H1 (cell line): ENCODE results near the gene NLK. TPM values are rescaled to one million over a fixed set of nuclear protein-coding genes. Genes with fewer than 3 reads are reported as not detected.

ENCODE experiments used
- CTCF ChIA-PET: fragments of 300-600 bp; sonication (Branson Sonifier 250); formaldehyde crosslinking; loops from one replicate; lab custom pipeline; 2021; ENCODE audit not compliant: partially characterized antibody; lab: Charles Lee
- POLR2A ChIA-PET: fragments of 300-600 bp; sonication (Branson Sonifier 250); formaldehyde crosslinking; loops from one replicate; lab custom pipeline; 2021; ENCODE audit warnings: inconsistent platforms; ENCODE audit not compliant: partially characterized antibody; lab: Charles Lee
- DNase-seq, 2 experiments: peaks; one replicate each; pipeline versions ENCODE4 v3.0.0 to v3.0.0-alpha.2; 2010 to 2022; ENCODE audit warnings: low spot score in 2 of 2, low read depth in 1 of 2, mixed read lengths in 1 of 2
- FAIRE-seq: peaks from 2 replicates; lab custom pipeline; 2011; peaks lifted over from hg19 to GRCh38; lab: Jason Lieb, UNC
- H2AFZ ChIP-seq: 2 replicates; pipeline ENCODE4 v1.8.1; 2012; ENCODE audit warnings: low read length, inconsistent platforms
- H2AK5ac ChIP-seq: 2 replicates; pipeline ENCODE4 v1.6.1; 2013; ENCODE audit warnings: low read depth, low read length
- H2BK120ac ChIP-seq: replicated peaks from 2 replicates; pipeline ENCODE3; 2013; ENCODE audit warnings: low read depth, low read length, inconsistent platforms
- H2BK12ac ChIP-seq: 2 replicates; pipeline ENCODE4 v1.6.1; 2013; ENCODE audit warnings: low read depth, low read length
- H2BK15ac ChIP-seq: 2 replicates; pipeline ENCODE4 v1.6.1; 2013; ENCODE audit warnings: low read length
- H2BK20ac ChIP-seq: 2 replicates; pipeline ENCODE4 v1.6.1; 2013; ENCODE audit warnings: low read length
- H2BK5ac ChIP-seq: 2 replicates; pipeline ENCODE4 v1.6.1; 2013; ENCODE audit warnings: low read depth, low read length
- H3K14ac ChIP-seq: 2 replicates; pipeline ENCODE4 v1.6.1; 2013; ENCODE audit warnings: inconsistent platforms; ENCODE audit not compliant: insufficient read length
- H3K18ac ChIP-seq: 2 replicates; pipeline ENCODE4 v1.6.1; 2013; ENCODE audit warnings: low read length; ENCODE audit errors: extremely low read depth
- H3K23ac ChIP-seq: 2 replicates; pipeline ENCODE4 v1.6.1; 2013; ENCODE audit warnings: inconsistent platforms; ENCODE audit not compliant: insufficient read length
- H3K23me2 ChIP-seq: 2 replicates; pipeline ENCODE4 v1.6.1; 2013; ENCODE audit warnings: low read depth, low read length
- H3K27ac ChIP-seq: 2 replicates; pipeline ENCODE4 v1.6.1; 2011; ENCODE audit warnings: low read depth, low read length, inconsistent platforms
- H3K27me3 ChIP-seq, 4 experiments: replicated peaks in 1 of 4; 1 replicate in 1 of 4; 2 replicates in 3 of 4; pipeline versions ENCODE4 v1.6.1 to v1.8.1; 2011 to 2013; ENCODE audit warnings: low read length in 3 of 4, mild to moderate bottlenecking in 3 of 4, inconsistent platforms in 2 of 4, mixed read lengths in 2 of 4, moderate library complexity in 1 of 4; ENCODE audit not compliant: control insufficient read depth in 3 of 4, insufficient read depth in 3 of 4; ENCODE audit errors: extremely low read depth in 1 of 4
- H3K36me3 ChIP-seq, 4 experiments: 2 replicates each; pipeline versions ENCODE4 v1.6.1 to v1.8.1; 2011 to 2013; ENCODE audit warnings: mild to moderate bottlenecking in 4 of 4, low read length in 3 of 4, moderate library complexity in 2 of 4, control low read depth in 1 of 4, inconsistent platforms in 1 of 4; ENCODE audit not compliant: insufficient read depth in 4 of 4, control insufficient read depth in 2 of 4
- H3K4ac ChIP-seq: replicated peaks from 2 replicates; pipeline ENCODE3; 2013; ENCODE audit warnings: low read length, low read depth, mixed read lengths, inconsistent platforms; ENCODE audit not compliant: insufficient read length
- H3K4me1 ChIP-seq, 4 experiments: replicated peaks in 1 of 4; 1 replicate in 1 of 4; 2 replicates in 3 of 4; pipeline versions ENCODE4 v1.6.1 to v1.8.1; 2011 to 2013; ENCODE audit warnings: low read length in 3 of 4, inconsistent platforms in 2 of 4, mixed read lengths in 1 of 4; ENCODE audit not compliant: insufficient read depth in 4 of 4, control insufficient read depth in 3 of 4
- H3K4me2 ChIP-seq, 2 experiments: 2 replicates each; pipeline versions ENCODE4 v1.6.1 to v1.8.1; 2011 to 2013; ENCODE audit warnings: low read depth in 2 of 2, low read length in 2 of 2, control low read depth in 1 of 2, inconsistent platforms in 1 of 2, mild to moderate bottlenecking in 1 of 2; ENCODE audit not compliant: insufficient read depth in 1 of 2
- H3K4me3 ChIP-seq, 4 experiments: fragments of 200-600, 300-600 bp in 1 of 4; sonication (generic), shearing (Covaris generic), sonication (Bioruptor Twin) in 1 of 4; 2 replicates each; pipeline versions ENCODE4 v1.5.1 to v1.8.1; 2011 to 2016; ENCODE audit warnings: low read length in 4 of 4, low read depth in 3 of 4, control low read depth in 2 of 4, inconsistent platforms in 2 of 4, mild to moderate bottlenecking in 2 of 4, mixed read lengths in 1 of 4, moderate library complexity in 1 of 4; ENCODE audit not compliant: insufficient read depth in 2 of 4; ENCODE audit errors: extremely low read depth in 1 of 4
- H3K56ac ChIP-seq: replicated peaks from 2 replicates; pipeline ENCODE3; 2013; ENCODE audit warnings: low read depth, mild to moderate bottlenecking, mixed read lengths, low read length, inconsistent platforms; ENCODE audit not compliant: insufficient read length
- H3K79me1 ChIP-seq: 2 replicates; pipeline ENCODE4 v1.6.1; 2013; ENCODE audit warnings: low read depth, low read length, control low read depth
- H3K79me2 ChIP-seq, 2 experiments: 2 replicates each; pipeline versions ENCODE4 v1.6.1 to v1.8.1; 2012 to 2013; ENCODE audit warnings: low read length in 2 of 2, mild to moderate bottlenecking in 2 of 2, inconsistent platforms in 1 of 2; ENCODE audit not compliant: insufficient read depth in 2 of 2, control insufficient read depth in 1 of 2
- H3K9ac ChIP-seq, 4 experiments: replicated peaks in 1 of 4; 1 replicate in 1 of 4; 2 replicates in 3 of 4; pipeline versions ENCODE4 v1.6.1 to v1.8.1; 2011 to 2013; ENCODE audit warnings: low read depth in 3 of 4, low read length in 3 of 4, control low read depth in 2 of 4, mild to moderate bottlenecking in 2 of 4, moderate library complexity in 2 of 4, inconsistent platforms in 1 of 4; ENCODE audit errors: extremely low read depth in 1 of 4
- H3K9me3 ChIP-seq, 2 experiments: 2 replicates each; pipeline versions ENCODE4 v1.6.1 to v1.8.1; 2012 to 2013; ENCODE audit warnings: mild to moderate bottlenecking in 2 of 2, moderate library complexity in 2 of 2, control low read depth in 1 of 2, inconsistent platforms in 1 of 2, low read depth in 1 of 2, low read length in 1 of 2, mixed read lengths in 1 of 2; ENCODE audit not compliant: insufficient read depth in 2 of 2
- H4K20me1 ChIP-seq, 2 experiments: replicated peaks in 1 of 2; 2 replicates each; pipeline versions ENCODE3 to v1.8.1; 2011 to 2013; ENCODE audit warnings: inconsistent platforms in 2 of 2, low read length in 2 of 2, mild to moderate bottlenecking in 1 of 2; ENCODE audit not compliant: insufficient read depth in 2 of 2, control insufficient read depth in 1 of 2
- H4K5ac ChIP-seq: 2 replicates; pipeline ENCODE4 v1.6.1; 2013; ENCODE audit warnings: low read length, low read depth, mixed read lengths, inconsistent platforms; ENCODE audit not compliant: insufficient read length
- H4K8ac ChIP-seq: 2 replicates; pipeline ENCODE4 v1.8.0; 2013; ENCODE audit warnings: mild to moderate bottlenecking, moderate library complexity, low read length, inconsistent platforms; ENCODE audit not compliant: insufficient read depth; ENCODE audit errors: extremely low read depth
- H4K91ac ChIP-seq: replicated peaks from 2 replicates; pipeline ENCODE3; 2013; ENCODE audit warnings: low read length, mixed read lengths, inconsistent platforms; ENCODE audit not compliant: insufficient read length
- CEBPB ChIP-seq: IDR thresholded peaks from 2 replicates; pipeline ENCODE4 v1.6.1; 2012; ENCODE audit warnings: low read depth, low read length
- CTBP2 ChIP-seq: IDR thresholded peaks from 2 replicates; pipeline ENCODE4 v1.7.0; 2011; ENCODE audit warnings: borderline replicate concordance, mild to moderate bottlenecking, moderate library complexity, mixed read lengths, low read length; ENCODE audit not compliant: insufficient read depth, insufficient read length
- EGR1 ChIP-seq: IDR thresholded peaks from 2 replicates; pipeline ENCODE4 v1.6.1; 2011; ENCODE audit warnings: low read depth, low read length, borderline replicate concordance
- EZH2 ChIP-seq: fragments of 200-600 bp; sonication (generic); IDR thresholded peaks from 2 replicates; pipeline ENCODE4 v1.7.1; 2012; ENCODE audit warnings: low read depth, mild to moderate bottlenecking, moderate library complexity, low read length, inconsistent platforms; ENCODE audit not compliant: severe bottlenecking
- HDAC6 ChIP-seq: IDR thresholded peaks from one replicate; pipeline ENCODE4 v1.7.1; 2012; ENCODE audit warnings: low read depth, mild to moderate bottlenecking, inconsistent platforms, low read length, moderate library complexity
- MAFK ChIP-seq: IDR thresholded peaks from 2 replicates; pipeline ENCODE4 v1.6.1; 2012; ENCODE audit warnings: low read depth, mild to moderate bottlenecking, improper control_type of control experiment, low read length
- NRF1 ChIP-seq: IDR thresholded peaks from 2 replicates; pipeline ENCODE4 v1.6.1; 2011; ENCODE audit warnings: mild to moderate bottlenecking, low read depth, low read length, improper control_type of control experiment
- RBBP5 ChIP-seq: IDR thresholded peaks from 2 replicates; pipeline ENCODE4 v1.7.1; 2012; ENCODE audit warnings: low read depth, mild to moderate bottlenecking, inconsistent platforms, low read length, moderate library complexity, borderline replicate concordance
- RNF2 ChIP-seq: fragments of 200-900, 300-1000 bp; sonication (generic); IDR thresholded peaks from 2 replicates; pipeline ENCODE4 v1.7.1; 2016; ENCODE audit warnings: borderline replicate concordance, low read depth, mild to moderate bottlenecking, antibody characterized with exemption, low read length; ENCODE audit not compliant: poor library complexity, severe bottlenecking; ENCODE audit errors: missing control alignments
- SIX5 ChIP-seq: IDR thresholded peaks from 2 replicates; pipeline ENCODE4 v1.6.1; 2011; ENCODE audit warnings: mild to moderate bottlenecking, low read depth, low read length
- SP2 ChIP-seq: IDR thresholded peaks from 2 replicates; pipeline ENCODE4 v1.6.1; 2012; ENCODE audit warnings: mild to moderate bottlenecking, low read length, inconsistent platforms
- SP4 ChIP-seq: IDR thresholded peaks from 2 replicates; pipeline ENCODE4 v1.6.1; 2012; ENCODE audit warnings: low read length, inconsistent platforms
- ZNF274 ChIP-seq: IDR thresholded peaks from 2 replicates; pipeline ENCODE4 v1.7.0; 2012; ENCODE audit warnings: low read length, borderline replicate concordance; ENCODE audit errors: extremely low read depth
- WGBS, 2 experiments: shearing (Covaris generic) in 1 of 2; methylation state at CpG; one replicate each; pipeline versions ENCODE4 v1.1.6 to v1.1.7; 2013 to 2015; ENCODE audit warnings: low lambda C conversion rate in 2 of 2, mixed read lengths in 2 of 2, inconsistent platforms in 1 of 2, low coverage in 1 of 2, missing lambda C conversion rate in 1 of 2; ENCODE audit not compliant: insufficient replicate concordance in 2 of 2, insufficient coverage in 1 of 2, insufficient read length in 1 of 2; ENCODE audit errors: extremely low coverage in 1 of 2, missing lambda C conversion rate in 1 of 2; 5-methylcytosine and 5-hydroxymethylcytosine counted together
- polyA plus RNA-seq, 7 experiments: library from polyadenylated mRNA; depleted of rRNA in 3 of 7; stranded (reverse) in 5 of 7; unstranded in 2 of 7; fragments of >200 nt in 5 of 7; fragments of 200-250 nt in 2 of 7; gene quantifications; 1 replicate in 5 of 7; 2 replicates in 1 of 7; 4 replicates in 1 of 7; pipeline versions ENCODE4 v1.2.1 to v1.2.3, GENCODE V29; 2011 to 2013; ENCODE audit warnings: missing spikeins in 2 of 7, mixed read lengths in 2 of 7
- total RNA-seq: library from RNA; stranded (reverse); fragmentation: NEBNext Ultra II Directional; extraction: Animal tissue kit (Norgen Biotek cat#: 25700); gene quantifications from 2 replicates; pipeline ENCODE4 v1.2.1, GENCODE V29; 2021
- TF ChIP-seq, protein P1 (sequence below): IDR thresholded peaks from 2 replicates; pipeline ENCODE4 v1.6.1; 2011; ENCODE audit warnings: low read depth, mild to moderate bottlenecking, low read length; ENCODE audit not compliant: insufficient read depth

The NLK gene
- total and polyA plus RNA-seq, 2 of the 8 experiments (the other 6 are each of a cell fraction or from before 2014, with no cell fraction given), result 30.8 to 49.9 TPM

DNA sequence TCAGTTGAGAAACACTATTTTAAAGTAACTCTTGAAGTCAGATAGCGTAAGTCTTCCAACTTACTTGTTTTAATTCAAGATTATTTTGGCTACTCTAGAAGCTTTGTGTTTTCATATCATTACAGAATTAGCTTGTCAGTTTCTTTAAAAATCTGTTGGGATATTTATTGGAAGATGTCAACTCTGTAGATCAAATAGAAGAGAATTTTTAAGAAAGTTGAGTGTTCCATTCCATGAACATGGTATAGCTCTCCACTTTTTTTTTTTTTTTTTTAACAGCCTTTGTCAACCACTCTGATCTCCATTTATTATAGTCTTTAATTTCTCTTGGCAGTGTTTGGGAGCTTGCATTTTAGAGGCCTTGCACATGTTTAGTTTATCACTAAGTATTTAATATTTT lies 28.7 kb downstream of the NLK start:
- Histone ChIP-seq H3K27ac (no peak overlapping the region), H3K27me3 (no peaks in the 10 kb centered on the region), H4K8ac (no peak overlapping the region), H2BK5ac (no peak overlapping the region), H3K36me3 (no peaks in the 10 kb centered on the region), H3K56ac (no peak overlapping the region), H3K79me1 (peaks cover 4% of the 10 kb centered on the region; the same call in 1 of the 2 replicates), H3K9ac (no peak overlapping the region), H4K91ac (no peak overlapping the region), H3K18ac (no peak overlapping the region), H4K20me1 (peaks cover 7 to 11% of the 10 kb centered on the region in 2 experiments), H3K9me3 (no peaks in the 10 kb centered on the region), H2BK120ac (no peak overlapping the region), H4K5ac (no peak overlapping the region), H3K4me1 (0 out of 7 replicates have a peak, but pooled peaks cover 0 to 2% (median 0%) of the 10 kb centered on the region in 4 experiments), H2AFZ (no peak overlapping the region), H2BK20ac (no peak overlapping the region), H3K4ac (no peak overlapping the region), H3K23ac (no peak overlapping the region), H2AK5ac (no peak overlapping the region), H3K4me3 (no peak overlapping the region), H3K4me2 (no peak overlapping the region), H3K23me2 (no peaks in the 10 kb centered on the region), H3K79me2 (peaks cover 0 to 95% of the 10 kb centered on the region in 2 experiments; a peak in 3 of 4 replicates), H3K14ac (no peak overlapping the region), H2BK12ac (no peak overlapping the region), H2BK15ac (no peak overlapping the region)
- DNase-seq, result no peak
- 82% methylated on average over 1 of the region's 1 CpG; no CpG with 5 or more reads in 1 of the 2 experiments for whole genome bisulfite sequencing, 2 experiments
- ChIA-PET CTCF (interaction anchor here (0.6 kb wide), 1 partner anchor 142 kb away, joined by 3 read pairs; no protein-coding TSS in a partner anchor), POLR2A (interaction anchor here (0.7 kb wide), 1 partner anchor 45 kb away, joined by 4 read pairs; no protein-coding TSS in a partner anchor)
- no peak for FAIRE-seq
- TF ChIP-seq HDAC6 (no peak), CEBPB (no peak), NRF1 (no peak), RNF2 (no peak), RBBP5 (no peak), SP4 (no peak), SP2 (no peak), ZNF274 (no peak), EZH2 (no peak), CTBP2 (no peak), MAFK (no peak), SIX5 (no peak), EGR1 (no peak)
- TF ChIP-seq, protein P1, sequence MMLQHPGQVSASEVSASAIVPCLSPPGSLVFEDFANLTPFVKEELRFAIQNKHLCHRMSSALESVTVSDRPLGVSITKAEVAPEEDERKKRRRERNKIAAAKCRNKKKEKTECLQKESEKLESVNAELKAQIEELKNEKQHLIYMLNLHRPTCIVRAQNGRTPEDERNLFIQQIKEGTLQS, result no peak
